Measurements from ENCODE around the gene ATP2C1.

The ATP2C1 gene

GRCh38 chr3:131008326-131008725 is 114.4 kb downstream of the ATP2C1 start:
- Histone ChIP-seq H3K27ac (ENCODE audit: low read depth, low read length, severe bottlenecking) (no peak overlapping the region), H3K36me3 (ENCODE audit: control insufficient read depth, insufficient read depth, low read length) (peaks cover 53% of the 10 kb centered on the region)
- WGBS, 2 experiments (ENCODE audit: insufficient coverage in 2 of 2) = 100% methylated on average over 1 of the region's 1 CpG; no CpG with 5 or more reads in 1 of the 2 experiments

GRCh38 chr3:131009698-131010097 is 115.8 kb downstream of the ATP2C1 start:
- WGBS, 2 experiments (ENCODE audit: insufficient coverage in 2 of 2) = no CpG with 5 or more reads among the region's 1 CpG
- Histone ChIP-seq H3K36me3 (ENCODE audit: control insufficient read depth, insufficient read depth, low read length) (peaks cover 51% of the 10 kb centered on the region), H3K9me3 (ENCODE audit: control insufficient read depth, low read length) (no peaks in the 10 kb centered on the region), H3K27ac (ENCODE audit: low read depth, low read length, severe bottlenecking) (no peak overlapping the region), H3K4me1 (ENCODE audit: control insufficient read depth, insufficient read depth, low read length, poor library complexity, severe bottlenecking) (no peaks in the 10 kb centered on the region), H3K4me3 (ENCODE audit: extremely low read depth, insufficient read depth, low read length, poor library complexity, severe bottlenecking) (no peak overlapping the region)

More at GRCh38 chr3:131008326-131008725, 114.4 kb downstream of the ATP2C1 start:
- Histone ChIP-seq H3K4me3 (ENCODE audit: extremely low read depth, insufficient read depth, low read length, poor library complexity, severe bottlenecking) (no peak overlapping the region), H3K9me3 (ENCODE audit: control insufficient read depth, low read length) (no peaks in the 10 kb centered on the region), H3K4me1 (ENCODE audit: control insufficient read depth, insufficient read depth, low read length, poor library complexity, severe bottlenecking) (no peaks in the 10 kb centered on the region)

GRCh38 chr3:131018970-131019369 is 125.1 kb downstream of the ATP2C1 start:
- peaks cover 51% of the 10 kb centered on the region for H3K36me3 ChIP-seq (ENCODE audit: control insufficient read depth, insufficient read depth, low read length)
- H3K4me1 ChIP-seq (ENCODE audit: control insufficient read depth, insufficient read depth, low read length, poor library complexity, severe bottlenecking) = no peaks in the 10 kb centered on the region
- H3K9me3 ChIP-seq (ENCODE audit: control insufficient read depth, low read length) = no peaks in the 10 kb centered on the region
- WGBS, 2 experiments (ENCODE audit: insufficient coverage in 2 of 2) = 81 to 83% methylated on average over 3 of the region's 3 CpGs
- H3K27ac ChIP-seq (ENCODE audit: low read depth, low read length, severe bottlenecking) = no peak overlapping the region
- H3K4me3 ChIP-seq (ENCODE audit: extremely low read depth, insufficient read depth, low read length, poor library complexity, severe bottlenecking) = no peak overlapping the region

GRCh38 chr3:131020122-131020693 is 126.3 kb downstream of the ATP2C1 start:
- no peak overlapping the region for H3K27ac ChIP-seq (ENCODE audit: low read depth, low read length, severe bottlenecking)
- no peaks in the 10 kb centered on the region for H3K9me3 ChIP-seq (ENCODE audit: control insufficient read depth, low read length)
- H3K4me1 ChIP-seq (ENCODE audit: control insufficient read depth, insufficient read depth, low read length, poor library complexity, severe bottlenecking) = no peaks in the 10 kb centered on the region
- peaks cover 48% of the 10 kb centered on the region for H3K36me3 ChIP-seq (ENCODE audit: control insufficient read depth, insufficient read depth, low read length)
- H3K4me3 ChIP-seq (ENCODE audit: extremely low read depth, insufficient read depth, low read length, poor library complexity, severe bottlenecking) = no peak overlapping the region
- 77 to 79% methylated on average over 2 to 3 of the region's 5 CpGs for WGBS, 2 experiments (ENCODE audit: insufficient coverage in 2 of 2)

GRCh38 chr3:131025539-131025938 is 131.7 kb downstream of the ATP2C1 start:
- H3K4me3 ChIP-seq (ENCODE audit: extremely low read depth, insufficient read depth, low read length, poor library complexity, severe bottlenecking) = no peak overlapping the region
- peaks cover 24% of the 10 kb centered on the region for H3K36me3 ChIP-seq (ENCODE audit: control insufficient read depth, insufficient read depth, low read length)
- no peaks in the 10 kb centered on the region for H3K4me1 ChIP-seq (ENCODE audit: control insufficient read depth, insufficient read depth, low read length, poor library complexity, severe bottlenecking)
- WGBS, 2 experiments (ENCODE audit: insufficient coverage in 2 of 2) = no CpG with 5 or more reads among the region's 1 CpG
- H3K27ac ChIP-seq (ENCODE audit: low read depth, low read length, severe bottlenecking) = no peak overlapping the region
- H3K9me3 ChIP-seq (ENCODE audit: control insufficient read depth, low read length) = no peaks in the 10 kb centered on the region

GRCh38 chr3:131026321-131027151 is 132.7 kb downstream of the ATP2C1 start, which contains the start of the genes ASTE1 and NEK11:
ASTE1 (minus strand) TSS chr3:131026825; CDS start chr3:131025306, 1,519 bp downstream.
NEK11 (plus strand) TSS chr3:131026877; CDS start chr3:131029709, 2,832 bp downstream.
- H3K9me3 ChIP-seq (ENCODE audit: control insufficient read depth, low read length) = no peaks in the 10 kb centered on the region
- peak within 1 kb of the TSS; percentile 63 for H3K4me3 ChIP-seq (ENCODE audit: extremely low read depth, insufficient read depth, low read length, poor library complexity, severe bottlenecking)
- peak within 1 kb of the TSS; percentile 87 for H3K27ac ChIP-seq (ENCODE audit: low read depth, low read length, severe bottlenecking)
- WGBS, 2 experiments (ENCODE audit: insufficient coverage in 2 of 2) = 7 to 10% methylated on average over 49 of the region's 56 CpGs
- H3K4me1 ChIP-seq (ENCODE audit: control insufficient read depth, insufficient read depth, low read length, poor library complexity, severe bottlenecking) = no peaks in the 10 kb centered on the region
- H3K36me3 ChIP-seq (ENCODE audit: control insufficient read depth, insufficient read depth, low read length) = peaks cover 24% of the 10 kb centered on the region

GRCh38 chr3:131028844-131029243 is 135.0 kb downstream of the ATP2C1 start:
- H3K4me1 ChIP-seq (ENCODE audit: control insufficient read depth, insufficient read depth, low read length, poor library complexity, severe bottlenecking) = no peaks in the 10 kb centered on the region
- H3K27ac ChIP-seq (ENCODE audit: low read depth, low read length, severe bottlenecking) = no peak overlapping the region
- WGBS, 2 experiments (ENCODE audit: insufficient coverage in 2 of 2) = no CpG with 5 or more reads among the region's 3 CpGs
- H3K9me3 ChIP-seq (ENCODE audit: control insufficient read depth, low read length) = no peaks in the 10 kb centered on the region
- H3K36me3 ChIP-seq (ENCODE audit: control insufficient read depth, insufficient read depth, low read length) = peaks cover 10% of the 10 kb centered on the region
- no peak overlapping the region for H3K4me3 ChIP-seq (ENCODE audit: extremely low read depth, insufficient read depth, low read length, poor library complexity, severe bottlenecking)

GRCh38 chr3:131031660-131032059 is 137.8 kb downstream of the ATP2C1 start:
- H3K4me3 ChIP-seq (ENCODE audit: extremely low read depth, insufficient read depth, low read length, poor library complexity, severe bottlenecking) = no peak overlapping the region
- H3K9me3 ChIP-seq (ENCODE audit: control insufficient read depth, low read length) = no peaks in the 10 kb centered on the region
- H3K36me3 ChIP-seq (ENCODE audit: control insufficient read depth, insufficient read depth, low read length) = no peaks in the 10 kb centered on the region
- H3K4me1 ChIP-seq (ENCODE audit: control insufficient read depth, insufficient read depth, low read length, poor library complexity, severe bottlenecking) = no peaks in the 10 kb centered on the region
- WGBS, 2 experiments (ENCODE audit: insufficient coverage in 2 of 2) = no CpG with 5 or more reads among the region's 3 CpGs
- no peak overlapping the region for H3K27ac ChIP-seq (ENCODE audit: low read depth, low read length, severe bottlenecking)

GRCh38 chr3:131033480-131034080 is 139.7 kb downstream of the ATP2C1 start:
- H3K27ac ChIP-seq (ENCODE audit: low read depth, low read length, severe bottlenecking) = no peak overlapping the region
- no peaks in the 10 kb centered on the region for H3K4me1 ChIP-seq (ENCODE audit: control insufficient read depth, insufficient read depth, low read length, poor library complexity, severe bottlenecking)
- no peaks in the 10 kb centered on the region for H3K9me3 ChIP-seq (ENCODE audit: control insufficient read depth, low read length)
- no peak overlapping the region for H3K4me3 ChIP-seq (ENCODE audit: extremely low read depth, insufficient read depth, low read length, poor library complexity, severe bottlenecking)
- H3K36me3 ChIP-seq (ENCODE audit: control insufficient read depth, insufficient read depth, low read length) = no peaks in the 10 kb centered on the region
- WGBS, 2 experiments (ENCODE audit: insufficient coverage in 2 of 2) = 17% methylated on average over 1 of the region's 1 CpG; no CpG with 5 or more reads in 1 of the 2 experiments

- WGBS, 2 experiments (ENCODE audit: insufficient coverage in 2 of 2) = 71% methylated on average over 1 of the region's 1 CpG; no CpG with 5 or more reads in 1 of the 2 experiments
- no peaks in the 10 kb centered on the region for H3K4me1 ChIP-seq (ENCODE audit: control insufficient read depth, insufficient read depth, low read length, poor library complexity, severe bottlenecking)
- no peak overlapping the region for H3K27ac ChIP-seq (ENCODE audit: low read depth, low read length, severe bottlenecking)
- H3K36me3 ChIP-seq (ENCODE audit: control insufficient read depth, insufficient read depth, low read length) = no peaks in the 10 kb centered on the region
- H3K9me3 ChIP-seq (ENCODE audit: control insufficient read depth, low read length) = no peaks in the 10 kb centered on the region
- H3K4me3 ChIP-seq (ENCODE audit: extremely low read depth, insufficient read depth, low read length, poor library complexity, severe bottlenecking) = no peak overlapping the region
These were observed 142.4 kb downstream of the ATP2C1 start for GRCh38 chr3:131036200-131036816.
